Inferior parietal cortex (tissue), 1 donor: ENCODE results near the gene DSTN.

Experiments used
- DNase-seq: peaks from one replicate; pipeline ENCODE4 v3.0.0-alpha.2; 2016; ENCODE audit errors: extremely low spot score

DSTN gene

GRCh38 chr20:17637413-17637780 lies 67.5 kb downstream of the DSTN start:
- DNase-seq: no peak

DNA sequence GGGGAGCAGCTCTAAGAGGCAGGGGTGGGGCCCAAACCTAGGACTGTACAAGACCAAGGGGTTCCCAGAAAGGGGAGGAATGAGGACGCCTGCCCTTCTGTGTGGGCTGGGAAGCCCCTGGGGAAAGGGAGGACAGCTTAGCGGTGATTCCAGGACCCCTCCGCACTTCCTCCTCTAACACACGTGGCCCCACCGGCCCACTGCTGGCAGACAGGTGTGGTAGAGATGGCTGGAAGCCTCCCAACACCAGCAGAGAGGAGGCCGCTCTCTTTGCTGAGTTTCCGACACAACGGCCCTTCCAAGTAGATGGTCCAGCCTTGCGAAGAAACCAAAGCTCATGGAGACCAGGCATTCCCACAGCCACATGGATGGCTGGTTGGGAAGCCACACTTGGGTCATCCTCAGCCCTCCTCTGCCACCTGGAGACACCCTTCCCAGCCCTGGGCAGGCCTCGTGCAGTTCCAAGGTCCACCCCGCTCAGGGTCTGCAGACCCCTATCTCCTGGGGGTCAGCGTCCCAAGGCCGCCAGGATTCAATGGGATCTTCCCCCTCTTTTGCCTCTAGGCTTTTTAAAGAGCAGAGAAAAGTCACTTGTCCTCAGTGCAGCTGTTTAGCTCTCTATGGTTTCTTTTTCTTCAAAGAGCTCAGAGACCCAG lies 68.2 kb downstream of the DSTN start:
- no peak for DNase-seq

- DNase-seq: no peak
Observed at GRCh38 chr20:17638835-17639407, 69.0 kb downstream of the DSTN start.

GRCh38 chr20:17640146-17640874 lies 70.4 kb downstream of the DSTN start:
- no peak for DNase-seq

DNA sequence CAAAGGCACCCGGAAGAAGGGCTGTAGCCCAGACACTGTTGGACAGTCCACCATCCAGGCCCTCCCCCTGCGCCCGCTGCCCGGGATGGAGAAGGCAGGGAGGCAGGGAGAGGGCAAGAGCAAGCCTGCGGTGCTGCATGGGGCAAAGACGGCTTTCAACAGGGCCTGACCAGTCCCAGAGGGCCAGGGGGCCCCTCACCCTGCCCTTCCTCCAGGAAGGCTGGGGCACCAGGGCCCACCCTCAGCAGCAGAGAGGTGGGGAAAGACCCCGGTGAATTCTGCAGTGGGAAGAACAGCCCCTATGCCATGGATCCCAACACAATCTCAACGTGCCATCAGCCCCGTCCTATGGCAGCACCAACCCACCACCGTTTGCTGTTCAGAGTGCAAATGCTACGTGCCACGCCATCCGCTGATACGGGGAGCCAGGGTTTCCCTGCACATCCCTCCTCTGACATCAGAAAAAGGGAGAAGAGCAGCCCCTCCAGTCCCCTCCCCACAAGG lies 71.1 kb downstream of the DSTN start:
- DNase-seq: no peak

GRCh38 chr20:17641520-17641964 lies 71.7 kb downstream of the DSTN start:
- no peak for DNase-seq

- no peak for DNase-seq
Observed at GRCh38 chr20:17641993-17642392, 72.1 kb downstream of the DSTN start.

DNA sequence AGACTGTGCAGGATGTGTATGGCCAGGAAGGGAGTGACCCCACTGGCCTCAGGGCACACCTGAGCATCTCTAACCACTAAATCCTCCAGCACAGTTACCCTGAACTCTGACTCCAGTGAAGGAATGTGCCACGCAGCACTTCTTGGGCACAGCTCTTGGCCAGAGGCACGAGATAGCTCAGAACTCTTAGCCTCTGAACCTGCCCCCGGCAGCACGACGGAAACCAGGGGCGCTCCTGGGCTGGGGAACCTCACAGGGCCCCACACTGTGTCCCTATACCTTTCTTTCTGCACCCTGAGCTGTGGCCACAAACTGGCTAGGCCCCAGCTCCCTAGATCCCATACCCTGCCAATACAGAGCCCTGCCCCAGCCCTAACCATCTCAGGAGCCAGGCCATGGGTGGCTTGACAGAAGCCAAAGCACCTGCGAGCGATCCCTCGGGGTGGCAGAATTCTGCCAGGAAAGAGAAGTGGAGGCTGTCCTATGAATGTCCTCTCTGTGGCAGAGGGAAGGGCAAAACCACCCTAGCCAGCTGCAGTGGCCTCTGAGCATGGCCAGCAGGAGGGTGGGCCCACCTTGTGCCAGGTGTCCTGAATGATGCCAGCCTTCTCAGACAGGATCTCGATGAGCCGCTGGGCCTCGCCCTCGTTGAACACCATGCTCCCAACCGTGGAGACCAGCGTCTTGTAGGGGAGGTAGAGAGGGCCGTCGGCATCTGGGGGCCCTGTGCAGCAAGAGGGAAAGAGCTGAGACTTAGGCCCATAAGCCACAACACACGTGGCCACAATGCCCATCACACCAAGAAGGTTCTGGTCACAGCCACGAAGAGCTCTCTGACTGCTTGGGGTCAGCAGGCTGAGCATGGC lies 72.8 kb downstream of the DSTN start:
- DNase-seq: no peak

GRCh38 chr20:17643531-17644188 lies 73.8 kb downstream of the DSTN start:
- no peak for DNase-seq

- DNase-seq: no peak
Observed at GRCh38 chr20:17644451-17644850, 74.6 kb downstream of the DSTN start.

DNA sequence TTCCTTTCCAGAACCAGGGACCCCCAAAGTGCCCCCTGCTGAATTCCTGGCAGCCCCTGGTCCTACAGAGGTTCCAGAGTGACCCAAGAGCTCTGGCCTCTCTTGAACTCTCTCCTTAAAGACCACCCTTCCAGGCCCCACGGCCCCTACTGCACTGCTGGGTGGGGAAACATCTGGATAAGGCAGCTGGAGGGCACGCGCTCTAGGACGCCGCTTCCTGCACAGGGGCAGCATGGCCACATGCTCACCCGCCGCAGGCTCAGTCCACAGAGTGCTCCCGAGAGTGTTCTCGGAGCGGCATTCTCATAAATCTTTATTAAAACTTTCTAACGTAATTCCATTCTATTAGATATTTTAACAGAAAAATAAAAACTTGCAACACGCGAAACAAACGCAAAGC lies 75.1 kb downstream of the DSTN start:
- no peak for DNase-seq

GRCh38 chr20:17645546-17646208 lies 75.8 kb downstream of the DSTN start:
- DNase-seq: no peak

DNA sequence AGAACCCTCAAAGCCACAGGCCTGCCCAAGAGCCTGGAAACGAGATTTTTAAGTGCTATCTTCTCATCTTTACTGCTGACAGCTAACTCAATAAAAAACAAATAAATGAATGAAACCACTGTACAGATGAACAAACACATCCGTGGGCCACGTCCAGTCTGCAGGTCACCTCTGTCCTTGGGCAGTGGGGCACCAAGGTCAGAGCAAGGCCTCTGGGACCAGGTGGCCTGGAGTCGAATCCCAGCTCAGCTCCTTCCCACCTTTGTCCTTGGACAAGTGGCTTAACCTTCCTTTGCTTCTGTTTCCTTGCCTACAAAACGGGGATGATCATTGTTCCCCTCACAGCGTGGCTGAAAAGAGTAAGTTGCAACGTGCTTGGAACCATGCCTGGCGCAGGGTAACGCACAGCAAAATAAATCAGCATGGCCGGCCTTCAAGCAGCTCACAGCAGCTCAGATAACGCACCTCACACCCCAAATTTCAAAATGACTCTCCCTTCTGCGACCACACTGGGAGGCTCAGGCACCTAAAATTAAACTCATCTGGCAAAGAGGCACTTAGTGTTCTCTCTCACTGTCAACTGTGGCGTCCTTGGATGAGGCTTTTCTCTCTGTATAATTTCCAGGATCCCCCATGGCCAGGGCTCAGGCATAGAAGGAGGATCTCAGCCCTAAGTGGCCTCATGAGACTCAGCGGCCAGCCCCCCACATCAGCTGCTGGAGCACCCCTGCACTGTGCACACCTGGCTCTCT lies 76.5 kb downstream of the DSTN start:
- DNase-seq: no peak

DNA sequence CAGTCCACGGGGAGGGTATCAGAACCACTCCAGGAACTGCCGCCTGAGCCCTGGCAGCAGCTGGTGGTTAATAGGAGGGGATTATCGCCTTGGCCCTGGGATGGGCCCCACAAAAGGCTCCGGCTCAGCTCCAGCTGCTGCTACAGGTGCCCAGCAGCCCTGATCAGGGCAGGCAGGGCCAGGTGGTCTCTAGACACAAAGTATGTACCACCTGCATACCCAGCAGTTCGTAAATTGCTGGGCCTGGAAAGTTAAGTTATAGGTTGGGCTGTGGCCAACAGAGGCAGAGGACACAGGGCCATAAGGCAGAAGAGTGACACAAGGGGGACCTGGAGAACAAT lies 77.1 kb downstream of the DSTN start:
- DNase-seq: no peak

DNA sequence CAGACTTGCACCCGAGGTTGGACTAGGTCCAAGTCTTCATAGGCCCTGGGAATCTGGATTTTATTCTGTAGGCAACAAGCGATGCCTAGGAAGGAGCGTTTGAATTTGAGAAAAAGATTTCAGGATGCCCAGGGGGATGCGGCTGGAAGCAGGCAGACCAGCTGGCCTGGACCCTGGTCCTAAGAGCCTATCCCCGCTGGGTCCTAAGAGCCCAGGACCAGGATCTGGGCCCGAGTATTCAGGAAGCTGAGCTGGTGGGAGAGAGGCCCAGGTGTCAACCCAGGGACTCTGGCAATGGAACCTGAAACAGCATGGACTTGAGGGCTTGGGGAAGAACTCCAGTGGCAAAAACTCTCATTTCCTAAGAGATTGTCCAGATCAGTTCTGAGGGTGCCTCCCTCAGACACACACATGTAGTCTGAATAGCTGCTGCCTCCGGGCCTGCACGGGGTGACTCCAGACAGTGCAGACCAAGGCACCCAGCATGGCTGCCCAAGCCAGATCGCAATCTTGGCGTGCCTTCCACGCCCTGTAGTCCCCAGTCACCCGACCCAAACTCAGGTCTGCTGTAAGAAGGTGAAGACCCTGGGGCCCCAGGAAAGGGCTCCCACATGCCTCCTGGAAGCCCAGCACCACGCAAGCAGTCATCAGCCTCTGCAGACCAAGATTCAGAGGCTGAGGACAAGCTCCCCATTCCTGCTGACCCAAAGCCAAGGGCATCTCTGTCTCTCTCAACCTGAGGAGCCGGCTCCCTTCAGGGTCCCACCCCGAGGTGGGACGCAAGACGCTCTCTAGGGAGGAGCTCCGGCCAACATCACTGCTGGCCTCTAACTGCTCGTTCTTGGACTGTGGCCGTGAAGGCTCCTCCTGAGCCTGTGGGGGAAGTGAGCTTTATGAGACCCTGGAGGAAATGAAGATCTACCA lies 77.8 kb downstream of the DSTN start:
- DNase-seq: no peak

DNA sequence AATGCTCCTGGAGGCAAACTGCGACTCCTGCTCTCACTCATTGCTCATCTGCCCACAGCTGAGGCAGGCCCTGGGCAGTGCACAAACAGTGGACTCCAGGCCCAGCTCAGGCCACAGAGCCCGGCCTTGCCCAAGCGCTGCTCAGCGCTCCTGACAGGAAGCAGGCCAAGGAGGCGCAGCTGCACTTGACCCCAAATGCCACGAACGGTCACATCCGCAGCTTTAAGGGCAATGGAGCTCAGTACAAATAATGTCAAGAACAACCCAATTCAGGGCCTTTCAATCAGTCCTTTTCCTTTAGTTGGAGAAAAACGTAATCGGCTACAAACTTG lies 78.4 kb downstream of the DSTN start:
- DNase-seq: no peak

DNA sequence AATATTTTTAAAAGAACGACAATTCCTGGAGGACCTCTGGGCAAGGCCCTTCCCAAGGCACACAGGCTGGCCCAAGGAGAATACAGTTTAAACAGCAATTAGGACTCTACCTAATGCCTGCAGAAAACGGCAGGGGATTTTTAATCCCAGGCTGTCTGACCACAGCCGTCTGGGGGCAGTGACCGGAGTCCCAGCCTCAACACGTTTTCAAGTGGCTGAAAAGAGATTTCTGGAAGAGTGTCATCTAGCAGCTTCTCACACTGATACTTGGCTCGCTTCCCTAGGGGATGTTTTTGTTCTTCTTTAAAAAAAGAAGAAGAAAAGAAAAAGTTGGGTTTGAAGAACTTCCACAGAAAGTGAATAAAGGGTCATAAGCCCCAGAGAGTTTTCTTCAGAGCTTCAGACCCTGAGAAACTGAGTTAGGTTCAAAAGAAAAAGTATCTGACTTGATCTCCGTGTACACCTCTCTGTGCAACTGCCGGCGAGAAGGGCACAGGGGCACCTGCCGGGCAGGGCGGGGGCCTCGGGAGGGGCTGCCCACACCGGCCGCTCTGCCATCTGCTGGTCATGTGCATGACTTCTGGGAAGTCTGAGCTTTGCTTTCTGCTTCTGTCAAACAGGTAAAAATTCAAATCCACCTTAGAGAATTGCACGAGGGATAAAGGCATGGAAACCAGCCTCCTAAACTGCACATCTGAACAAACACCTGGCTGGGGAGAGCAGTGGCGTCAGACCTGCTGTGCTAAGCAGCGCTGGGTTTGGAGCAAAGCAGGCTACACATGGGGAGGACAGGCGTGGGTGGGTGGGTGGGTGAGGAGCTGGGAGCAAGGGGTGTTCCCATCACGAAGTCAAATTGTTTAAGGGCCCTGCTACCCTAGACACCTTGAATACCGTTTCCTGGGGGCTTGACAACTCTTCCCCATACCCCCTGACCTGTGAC lies 79.2 kb downstream of the DSTN start:
- DNase-seq: no peak
